Glomerular visceral epithelial cell (primary cell): ENCODE data around the gene ZCCHC24.
A peak's percentile ranks its signal among the peaks of the same experiment; 100 is the strongest.

Source experiments
- DNase-seq: peaks from one replicate; pipeline ENCODE4 v3.0.0-alpha.2; 2016; ENCODE audit errors: extremely low spot score

Gene ZCCHC24

DNA sequence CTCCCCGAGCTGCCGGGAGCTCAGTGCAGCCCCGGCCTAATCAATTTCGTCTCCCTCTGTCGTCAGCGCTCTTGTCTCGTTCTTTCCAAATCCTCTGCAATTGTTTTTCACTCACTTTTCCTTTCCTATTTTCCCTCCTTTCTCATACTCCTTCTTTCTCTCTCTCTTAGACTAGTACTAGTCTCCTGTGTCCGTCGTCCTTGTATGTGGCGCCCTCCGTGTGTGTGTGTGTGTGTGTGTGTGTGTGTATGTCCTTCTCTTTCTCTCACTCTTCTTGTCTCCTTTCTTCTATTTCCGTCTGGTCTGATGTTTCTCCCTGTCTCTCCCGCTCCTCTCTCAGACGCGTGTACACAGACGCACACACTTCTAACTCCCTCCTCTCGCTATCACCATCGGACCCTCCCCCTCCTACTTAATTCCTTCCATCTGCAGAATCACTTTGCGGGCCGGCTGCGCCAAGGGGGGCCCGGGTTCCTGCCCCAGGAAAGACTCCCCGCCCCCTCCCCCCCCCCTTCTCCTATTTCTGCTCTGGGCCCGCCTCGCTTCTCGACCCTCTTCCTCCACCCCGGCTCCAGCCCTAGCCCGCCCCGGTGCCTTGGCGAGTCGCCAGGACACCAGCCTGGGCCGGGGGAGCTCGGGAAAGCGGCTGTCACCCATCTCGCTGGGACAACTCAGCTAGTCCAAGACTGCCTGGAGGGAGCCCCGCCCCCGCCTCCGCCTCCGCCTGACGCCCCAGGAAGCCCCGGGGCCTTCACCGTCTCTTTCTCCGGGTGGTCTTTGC lies 743 bp upstream of the ZCCHC24 start:
- DNase-seq, result no peak

DNA sequence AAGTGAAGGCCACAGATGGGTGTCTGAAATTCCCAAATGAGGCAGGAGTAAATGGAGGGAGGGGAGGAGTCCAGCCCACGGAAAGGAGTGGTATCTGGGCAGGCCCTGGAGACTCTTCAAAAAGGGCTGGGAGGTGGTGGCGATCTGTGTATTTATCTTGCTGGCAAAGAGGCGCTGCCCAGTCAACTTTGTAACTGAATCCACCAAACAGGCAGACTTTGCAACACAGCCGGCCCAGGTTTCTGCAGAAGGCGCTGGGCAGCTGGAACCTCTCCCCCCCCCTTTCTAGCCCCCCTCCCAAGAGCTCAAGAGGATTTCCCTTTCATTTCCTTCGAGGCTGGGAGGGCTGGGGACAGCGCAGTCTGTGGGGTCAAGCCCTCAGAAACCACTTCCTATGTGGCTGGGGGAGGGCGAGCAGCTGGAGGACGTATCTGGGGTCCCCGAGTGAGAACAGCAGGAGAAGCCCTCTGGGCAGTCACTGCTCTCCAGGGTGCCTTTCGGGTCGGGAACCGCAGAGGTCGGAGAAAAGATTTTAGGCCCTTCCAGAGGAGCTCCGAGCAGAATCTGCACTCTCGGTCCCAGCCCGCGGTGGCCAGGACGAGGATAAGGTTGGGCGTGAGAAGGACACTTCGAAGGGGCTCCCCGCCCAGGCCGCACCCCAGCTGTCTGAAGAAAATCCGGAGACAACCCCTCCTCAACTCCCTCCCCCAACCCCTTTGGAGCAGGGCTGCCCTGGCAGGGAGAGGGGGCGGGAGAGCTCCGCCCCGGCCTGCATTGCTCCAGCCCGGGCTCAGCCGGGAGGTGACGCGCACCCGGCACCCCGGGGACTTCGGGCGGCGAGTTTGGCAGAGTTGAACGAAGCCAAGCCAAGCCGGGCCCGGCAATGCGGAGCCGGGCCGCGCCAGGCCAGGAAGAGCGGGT lies 965 bp downstream of the ZCCHC24 start:
- DNase-seq, result peak; percentile 59

GRCh38 chr10:79443338-79444198 lies 1.9 kb downstream of the ZCCHC24 start:
- DNase-seq, result no peak

- DNase-seq, result no peak
Measured at GRCh38 chr10:79442171-79443040, 3.0 kb downstream of the ZCCHC24 start.

- no peak for DNase-seq
Measured at GRCh38 chr10:79441433-79441832, 4.0 kb downstream of the ZCCHC24 start.

- no peak for DNase-seq
Measured at GRCh38 chr10:79440281-79440680, 5.1 kb downstream of the ZCCHC24 start.

DNA sequence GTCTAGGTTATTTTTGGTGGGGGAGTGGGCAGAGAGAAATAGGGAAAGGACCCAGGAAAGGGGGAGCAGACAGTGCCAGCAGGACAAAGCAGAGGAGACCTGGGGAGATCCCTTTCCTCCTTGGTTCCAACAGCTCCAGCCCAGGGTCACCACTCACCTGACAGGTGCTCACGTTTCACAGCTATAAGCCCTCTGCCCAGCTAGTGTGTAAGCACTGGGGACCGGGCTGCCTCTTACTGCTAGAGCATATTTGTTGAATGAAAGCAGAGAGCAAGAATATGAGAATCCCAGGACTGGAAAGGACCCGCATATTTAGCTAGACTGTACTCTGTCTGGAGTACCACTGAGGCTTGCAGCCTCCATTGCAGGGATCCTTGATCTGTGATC lies 6.7 kb downstream of the ZCCHC24 start:
- no peak for DNase-seq

DNA sequence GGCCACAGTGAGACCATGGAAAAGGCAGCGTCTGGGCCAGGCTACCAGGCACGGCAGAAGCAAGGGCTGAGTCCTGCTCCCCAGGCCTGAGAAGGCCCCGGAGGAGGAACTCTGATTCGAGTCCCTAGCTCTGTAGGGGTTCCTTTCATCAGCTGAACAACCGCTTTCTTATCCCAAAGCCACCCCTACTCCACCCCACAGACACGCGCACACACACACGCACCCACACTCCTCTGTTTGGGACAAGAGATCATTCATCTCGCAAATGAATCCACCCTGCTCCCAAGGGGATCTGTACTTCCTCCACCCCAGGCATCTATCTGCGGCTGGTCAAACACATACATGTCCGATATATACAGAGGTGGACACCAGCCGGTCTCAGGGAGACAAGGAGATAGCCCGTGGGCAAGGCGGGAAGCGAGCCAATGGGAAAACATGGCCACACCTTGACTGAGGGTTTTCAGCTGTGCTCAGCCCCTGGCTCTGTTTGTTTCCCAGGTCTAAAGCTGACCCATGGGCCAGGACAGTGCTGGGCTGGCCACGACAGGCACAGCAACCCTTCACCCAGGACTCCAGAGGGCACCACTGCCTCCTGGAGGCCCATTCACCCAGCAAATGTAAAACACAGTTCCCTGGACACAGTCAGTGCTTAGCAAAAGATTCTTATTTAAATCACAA lies 7.3 kb downstream of the ZCCHC24 start:
- DNase-seq, result no peak

DNA sequence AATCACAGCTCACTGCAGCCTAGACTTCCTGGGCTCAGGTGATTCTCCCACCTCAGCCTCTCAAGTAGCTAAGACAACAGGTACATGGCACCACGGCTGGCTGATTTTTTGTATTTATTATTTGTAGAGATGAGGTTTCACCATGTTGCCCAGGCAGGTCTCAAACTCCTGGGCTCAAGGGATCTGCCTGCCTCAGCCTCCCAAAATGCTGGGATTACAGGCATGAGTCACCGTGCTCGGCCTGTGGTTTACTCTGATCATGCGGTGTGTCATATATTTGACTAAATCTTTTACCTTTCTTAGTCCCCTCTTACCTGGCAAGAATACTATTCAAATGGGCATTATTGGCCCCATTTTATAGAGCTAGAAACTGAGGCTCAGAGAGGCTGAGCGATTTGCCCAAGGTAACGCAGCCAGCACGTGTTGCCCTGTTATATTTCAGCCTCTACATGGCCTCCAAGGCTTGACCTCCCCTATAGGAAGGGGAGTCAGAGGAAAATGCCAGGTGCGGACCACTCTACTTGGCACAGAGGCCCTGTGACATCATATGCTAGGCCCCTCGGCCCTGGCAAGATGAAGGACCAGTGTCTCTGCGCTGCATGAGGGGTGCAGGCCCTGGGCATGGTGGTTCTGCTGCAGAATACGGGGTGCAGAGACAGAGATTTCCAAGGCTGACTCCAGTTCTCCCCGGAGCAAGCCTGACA lies 8.2 kb downstream of the ZCCHC24 start:
- DNase-seq, result no peak

DNA sequence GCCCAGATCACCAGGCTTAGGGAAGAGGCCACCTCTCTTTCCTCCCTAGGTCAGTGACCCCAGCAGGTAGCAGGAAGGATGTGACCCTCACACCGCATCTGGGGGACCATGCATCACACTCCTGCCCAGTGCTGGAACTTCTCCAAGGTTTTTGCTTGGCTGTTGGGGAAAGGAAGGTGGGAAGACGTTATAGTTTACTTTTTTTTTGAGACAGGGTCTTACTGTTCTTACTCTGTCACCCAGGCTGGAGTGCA lies 8.6 kb downstream of the ZCCHC24 start:
- DNase-seq, result no peak

DNA sequence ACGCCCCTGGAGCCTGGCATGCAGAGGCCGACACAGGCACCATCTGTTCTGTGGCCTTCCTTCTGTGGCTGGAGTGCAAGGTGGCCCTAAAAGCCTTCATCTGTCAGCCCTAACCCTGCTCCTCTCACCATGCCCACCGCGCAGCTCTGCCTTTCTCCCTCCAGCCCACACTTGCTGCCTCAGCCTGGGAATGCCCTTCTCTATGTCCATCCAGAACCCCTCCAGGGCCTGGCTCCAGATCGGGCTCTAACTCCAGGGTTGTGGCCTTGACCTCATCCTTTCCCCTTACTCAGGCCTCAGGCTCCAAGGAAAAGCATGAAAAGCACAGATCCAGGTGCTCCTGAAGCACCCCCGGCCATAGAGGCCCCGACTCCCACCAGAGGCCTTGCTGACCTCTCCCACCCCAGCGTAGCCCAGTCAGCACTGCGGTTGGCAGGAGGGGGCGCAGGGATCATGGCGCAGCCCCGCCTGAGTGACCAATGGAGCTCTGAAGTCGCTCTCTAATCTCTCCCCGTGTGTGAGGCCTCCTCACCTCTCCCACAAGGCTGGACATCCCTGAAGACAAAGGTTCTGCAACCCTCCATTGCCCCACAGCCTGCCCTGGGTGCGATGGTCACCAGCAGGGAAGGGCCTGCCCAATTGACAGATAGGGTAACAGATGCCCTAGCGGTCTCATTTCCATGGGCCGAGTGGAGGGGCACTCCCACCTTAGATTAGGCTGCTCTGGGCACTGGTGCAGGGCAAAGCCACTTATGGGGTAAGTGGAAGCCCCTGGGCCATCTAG lies 9.2 kb downstream of the ZCCHC24 start:
- no peak for DNase-seq

- no peak for DNase-seq
Measured at GRCh38 chr10:79435271-79436065, 10.0 kb downstream of the ZCCHC24 start.

- no peak for DNase-seq
Measured at GRCh38 chr10:79434821-79435251, 10.6 kb downstream of the ZCCHC24 start.

DNA sequence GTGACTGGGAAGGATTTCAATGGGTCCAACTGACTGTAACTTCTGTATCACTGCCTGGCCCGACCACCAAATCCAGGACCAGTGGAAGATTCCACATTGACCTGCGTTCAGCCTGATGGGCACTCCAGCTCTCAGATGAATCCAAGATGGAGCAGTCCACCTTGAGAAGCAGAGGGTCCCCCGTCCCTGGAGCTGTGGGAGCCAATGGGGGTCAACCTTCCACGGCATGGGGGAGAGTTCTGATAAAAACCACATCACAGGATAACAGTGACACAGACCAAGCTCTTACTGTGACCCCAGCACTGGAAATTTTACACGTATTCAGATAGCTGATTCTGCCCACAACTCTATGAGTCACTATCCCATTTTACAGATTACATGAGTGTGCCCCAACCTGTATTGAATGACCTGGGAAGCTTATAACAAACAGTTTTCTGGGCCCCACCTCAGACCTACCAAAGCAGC lies 11.2 kb downstream of the ZCCHC24 start:
- DNase-seq, result no peak

- no peak for DNase-seq
Measured at GRCh38 chr10:79433324-79434222, 11.9 kb downstream of the ZCCHC24 start.

GRCh38 chr10:79431891-79432831 lies 13.3 kb downstream of the ZCCHC24 start:
- no peak for DNase-seq
